ENCODE measurements around the gene GLT1D1. TPM values are rescaled to one million over a fixed set of nuclear protein-coding genes. Genes with fewer than 3 reads are reported as not detected.

GLT1D1 gene
- total RNA-seq, 4 donors from 2014 or later, result 0.19 to 0.75 (median 0.62) TPM; not detected in 1

DNA sequence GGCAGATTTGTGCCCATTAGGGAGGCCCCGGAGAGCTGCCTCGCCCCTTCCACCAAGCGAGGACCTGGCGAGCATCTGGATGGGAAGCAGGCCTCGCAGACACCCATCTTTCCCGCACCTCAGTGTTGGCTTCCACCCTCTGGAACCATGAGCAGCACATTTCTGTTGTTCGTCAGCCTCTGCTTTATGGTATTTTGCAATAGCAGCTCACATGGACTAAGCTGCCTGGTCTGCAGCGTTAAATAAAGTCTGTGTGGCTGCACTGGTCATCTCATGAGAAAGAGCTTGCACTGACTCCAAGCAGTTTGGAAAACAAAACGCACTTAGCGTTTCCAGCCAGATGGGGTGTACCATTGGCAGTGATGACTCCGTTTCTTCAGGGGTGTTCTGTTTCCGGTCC lies 75.8 kb downstream of the GLT1D1 start:
- TF ChIP-seq POLR2A (IDR thresholded peaks at IDR 0.05), result no peak
- TF ChIP-seq, protein P1, sequence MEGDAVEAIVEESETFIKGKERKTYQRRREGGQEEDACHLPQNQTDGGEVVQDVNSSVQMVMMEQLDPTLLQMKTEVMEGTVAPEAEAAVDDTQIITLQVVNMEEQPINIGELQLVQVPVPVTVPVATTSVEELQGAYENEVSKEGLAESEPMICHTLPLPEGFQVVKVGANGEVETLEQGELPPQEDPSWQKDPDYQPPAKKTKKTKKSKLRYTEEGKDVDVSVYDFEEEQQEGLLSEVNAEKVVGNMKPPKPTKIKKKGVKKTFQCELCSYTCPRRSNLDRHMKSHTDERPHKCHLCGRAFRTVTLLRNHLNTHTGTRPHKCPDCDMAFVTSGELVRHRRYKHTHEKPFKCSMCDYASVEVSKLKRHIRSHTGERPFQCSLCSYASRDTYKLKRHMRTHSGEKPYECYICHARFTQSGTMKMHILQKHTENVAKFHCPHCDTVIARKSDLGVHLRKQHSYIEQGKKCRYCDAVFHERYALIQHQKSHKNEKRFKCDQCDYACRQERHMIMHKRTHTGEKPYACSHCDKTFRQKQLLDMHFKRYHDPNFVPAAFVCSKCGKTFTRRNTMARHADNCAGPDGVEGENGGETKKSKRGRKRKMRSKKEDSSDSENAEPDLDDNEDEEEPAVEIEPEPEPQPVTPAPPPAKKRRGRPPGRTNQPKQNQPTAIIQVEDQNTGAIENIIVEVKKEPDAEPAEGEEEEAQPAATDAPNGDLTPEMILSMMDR (IDR thresholded peaks at IDR 0.05), result no peak
- H3K4me3 ChIP-seq, result no peak overlapping the region
- H3K4me1 ChIP-seq, result no peaks in the 10 kb centered on the region
- H3K36me3 ChIP-seq, result no peaks in the 10 kb centered on the region
- H3K27ac ChIP-seq, result no peak overlapping the region
- WGBS, 2 donors, result 85 to 86% methylated on average over 6 to 11 of the region's 12 CpGs
- no peak for DNase-seq
- no peaks in the 10 kb centered on the region for H3K9me3 ChIP-seq
- intact Hi-C loops (cut with DNase I), result no loop called here
- H3K27me3 ChIP-seq, result no peaks in the 10 kb centered on the region

DNA sequence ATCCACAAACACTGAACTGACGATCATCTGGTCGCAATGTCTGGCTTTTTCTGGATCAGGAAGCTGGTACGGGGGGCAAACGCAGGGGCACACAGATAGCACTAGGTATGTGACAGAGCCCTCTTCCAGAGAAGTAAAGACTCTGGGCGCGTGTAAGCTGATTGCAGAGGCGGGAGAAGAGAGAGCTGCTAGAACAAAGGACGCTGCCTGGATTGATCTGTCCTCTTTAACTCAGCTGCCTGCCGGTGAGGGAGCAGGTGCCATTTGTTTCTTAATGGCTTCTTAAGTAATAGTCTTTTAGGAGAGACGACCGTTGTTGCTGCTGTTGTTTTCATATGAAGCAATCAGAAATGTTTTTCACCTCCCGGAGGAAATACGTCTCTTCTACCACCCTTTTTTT lies 77.3 kb downstream of the GLT1D1 start:
- no peak for DNase-seq
- Histone ChIP-seq H3K4me3 (no peak overlapping the region), H3K27ac (no peak overlapping the region), H3K36me3 (no peaks in the 10 kb centered on the region), H3K9me3 (no peaks in the 10 kb centered on the region), H3K4me1 (no peaks in the 10 kb centered on the region), H3K27me3 (no peaks in the 10 kb centered on the region)
- TF ChIP-seq, protein P1 (IDR thresholded peaks at IDR 0.05), result no peak
- TF ChIP-seq POLR2A (IDR thresholded peaks at IDR 0.05), result no peak
- 64 to 75% methylated on average over 13 of the region's 13 CpGs for WGBS, 2 donors
- intact Hi-C loops (cut with DNase I), result no loop called here

DNA sequence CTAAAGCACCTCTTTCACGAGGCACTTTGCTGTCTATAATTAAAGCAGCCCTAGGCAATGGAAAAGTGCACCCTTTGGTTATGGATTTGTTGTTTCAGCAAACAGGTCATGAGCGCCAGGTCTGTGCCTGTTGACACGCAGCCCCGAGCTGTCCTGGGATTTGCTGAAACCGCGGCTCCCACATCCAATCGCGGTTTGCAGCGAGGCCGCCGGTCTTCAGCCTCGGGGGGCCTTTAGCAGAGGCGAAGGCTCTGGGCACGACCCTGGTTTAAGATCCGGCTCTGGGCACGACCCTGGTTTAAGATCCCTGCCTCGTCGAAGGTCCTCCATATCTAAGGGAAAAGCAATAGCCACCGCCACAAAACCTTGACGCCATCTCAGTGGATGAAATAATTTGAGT lies 79.2 kb downstream of the GLT1D1 start:
- WGBS, 2 donors, result 73 to 84% methylated on average over 7 to 12 of the region's 20 CpGs
- H3K4me1 ChIP-seq, result no peaks in the 10 kb centered on the region
- no peaks in the 10 kb centered on the region for H3K36me3 ChIP-seq
- TF ChIP-seq POLR2A (IDR thresholded peaks at IDR 0.05), result no peak
- TF ChIP-seq, protein P1 (IDR thresholded peaks at IDR 0.05), result no peak
- DNase-seq, result no peak
- intact Hi-C loops (cut with DNase I), result no loop called here
- no peaks in the 10 kb centered on the region for H3K9me3 ChIP-seq
- H3K27ac ChIP-seq, result no peak overlapping the region
- H3K4me3 ChIP-seq, result no peak overlapping the region
- H3K27me3 ChIP-seq, result no peaks in the 10 kb centered on the region

DNA sequence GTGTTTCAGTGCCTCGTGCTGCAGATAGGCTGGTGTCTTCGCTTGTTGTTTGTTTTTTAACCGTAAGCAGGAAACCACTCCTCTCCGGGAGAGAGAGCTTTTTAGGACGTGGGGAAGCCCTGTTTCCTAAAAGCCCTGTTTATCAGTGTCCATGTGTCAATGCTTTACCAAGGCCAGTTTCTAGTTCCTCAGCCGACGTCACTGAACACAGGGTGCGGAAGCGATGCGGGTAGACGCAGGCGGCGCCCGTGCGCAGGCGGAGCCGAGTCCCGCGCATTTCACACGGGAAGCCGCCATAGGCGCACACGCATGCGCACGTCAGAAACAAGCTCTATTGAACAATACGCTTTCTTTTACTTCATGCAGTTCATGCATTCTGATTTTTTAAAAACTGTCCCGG lies 79.8 kb downstream of the GLT1D1 start:
- 66 to 87% methylated on average over 24 to 27 of the region's 27 CpGs for WGBS, 2 donors
- H3K9me3 ChIP-seq, result no peaks in the 10 kb centered on the region
- H3K4me1 ChIP-seq, result no peaks in the 10 kb centered on the region
- intact Hi-C loops (cut with DNase I), result no loop called here
- H3K36me3 ChIP-seq, result no peaks in the 10 kb centered on the region
- no peak for DNase-seq
- H3K27ac ChIP-seq, result no peak overlapping the region
- no peak overlapping the region for H3K4me3 ChIP-seq
- no peaks in the 10 kb centered on the region for H3K27me3 ChIP-seq
- no peak for TF ChIP-seq POLR2A (IDR thresholded peaks at IDR 0.05)
- TF ChIP-seq, protein P1 (IDR thresholded peaks at IDR 0.05), result no peak

DNA sequence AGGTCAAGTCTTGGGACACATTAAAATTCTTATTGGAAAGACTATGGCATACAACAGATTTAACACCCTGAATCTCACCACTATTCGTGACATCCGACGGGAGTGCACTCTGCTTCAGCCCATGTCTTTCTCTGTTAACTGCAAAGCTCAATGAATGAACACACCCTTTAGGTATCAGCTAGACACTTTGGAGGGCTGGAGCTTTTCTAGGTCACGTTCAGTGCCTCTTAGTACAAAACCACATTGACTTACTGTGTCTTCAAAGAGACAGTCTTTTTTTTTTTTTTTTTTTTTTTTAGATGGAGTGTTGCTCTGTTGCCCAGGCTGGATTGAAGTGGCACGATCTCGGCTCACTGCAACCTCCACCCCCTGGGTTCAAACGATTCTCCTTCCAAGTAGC lies 80.6 kb downstream of the GLT1D1 start:
- Histone ChIP-seq H3K27me3 (no peaks in the 10 kb centered on the region), H3K4me3 (no peak overlapping the region), H3K9me3 (no peaks in the 10 kb centered on the region), H3K27ac (no peak overlapping the region), H3K4me1 (no peaks in the 10 kb centered on the region), H3K36me3 (no peaks in the 10 kb centered on the region)
- 79 to 89% methylated on average over 7 of the region's 7 CpGs for WGBS, 2 donors
- TF ChIP-seq, protein P1 (IDR thresholded peaks at IDR 0.05), result no peak
- no peak for TF ChIP-seq POLR2A (IDR thresholded peaks at IDR 0.05)
- intact Hi-C loops (cut with DNase I), result no loop called here
- DNase-seq, result no peak

All from esophagus squamous epithelium (tissue), 5 donors.